Uterus (tissue), 4 donors: Measurements from ENCODE around the gene RPS6KA2. TPM values are rescaled to one million over a fixed set of nuclear protein-coding genes. Genes with fewer than 3 reads are reported as not detected.
"Not testable (repeated sequence)": the region's sequence is repeated elsewhere in the genome, so short reads cannot be mapped to it uniquely, and the experiment has no call there.

ENCODE experiments used
- DNase-seq, 2 donors: peaks; one replicate each; pipeline ENCODE4 v3.0.0-alpha.2; 2019 to 2020
- H3K27ac ChIP-seq, 2 donors: fragments of 200-600 bp; sonication (generic); 1 replicate in 1 of 2; 2 replicates in 1 of 2; pipeline ENCODE4 v1.5.1; 2016 to 2018
- H3K27me3 ChIP-seq, 2 donors: fragments of 200-600 bp; sonication (generic); one replicate each; pipeline ENCODE4 v1.5.1; 2018 to 2019; ENCODE audit warnings: control low read depth in 1 of 2
- H3K36me3 ChIP-seq, 2 donors: fragments of 200-600 bp; sonication (generic); one replicate each; pipeline ENCODE4 v1.5.1; 2019; ENCODE audit warnings: control low read depth in 1 of 2
- H3K4me1 ChIP-seq, 2 donors: fragments of 200-600 bp; sonication (generic); one replicate each; pipeline ENCODE4 v1.5.1; 2018 to 2019; ENCODE audit warnings: control low read depth in 1 of 2
- H3K4me3 ChIP-seq, 2 donors: fragments of 200-600 bp; sonication (generic); 1 replicate in 1 of 2; 2 replicates in 1 of 2; pipeline ENCODE4 v1.5.1; 2018 to 2019; ENCODE audit warnings: mild to moderate bottlenecking in 1 of 2
- H3K9me3 ChIP-seq, 2 donors: fragments of 200-600 bp; sonication (generic); one replicate each; pipeline ENCODE4 v1.5.1; 2019; ENCODE audit warnings: control low read depth in 1 of 2
- POLR2A ChIP-seq, 2 donors: fragments of 450-650 bp; IDR thresholded peaks; one replicate each; pipeline ENCODE4 v1.6.1; 2016; ENCODE audit warnings: antibody characterized with exemption in 2 of 2, mild to moderate bottlenecking in 1 of 2, moderate library complexity in 1 of 2
- intact Hi-C: fragments of 100-400 bp; cut with DNase I; formaldehyde crosslinking; loops from one replicate; pipeline ENCODE4 v1.15.1; 2023; ENCODE audit warnings: low total_unique reads
- total RNA-seq, 4 donors: library from RNA; depleted of rRNA in 3 of 4; stranded (reverse); fragments of >200 nt in 3 of 4; gene quantifications; one replicate each; pipeline versions ENCODE4 v1.1.0 to v1.2.4, GENCODE V29; 2014 to 2023
- TF ChIP-seq, protein P1 (sequence below), 4 experiments: fragments of 200-600 bp in 2 of 4; fragments of 450-650 bp in 2 of 4; sonication (generic) in 2 of 4; IDR thresholded peaks; one replicate each; pipeline ENCODE4 v1.5.1; 2016 to 2019; ENCODE audit warnings: antibody characterized with exemption in 4 of 4, mild to moderate bottlenecking in 2 of 4, moderate library complexity in 1 of 4
- donor health status: DM: yes; HTN: yes; CAD: no.

RPS6KA2 gene
- total RNA-seq, 4 donors from 2014 or later, result 34.0 to 78.4 (median 55.8) TPM

- H3K36me3 ChIP-seq, result no peaks in the 10 kb centered on the region
- H3K27me3 ChIP-seq, result no peaks in the 10 kb centered on the region
- H3K4me1 ChIP-seq, result peaks cover 0 to 4% of the 10 kb centered on the region in 2 donors
- no peaks in the 10 kb centered on the region for H3K9me3 ChIP-seq
- no peak for DNase-seq
- H3K4me3 ChIP-seq, result no peak overlapping the region
- TF ChIP-seq, protein P1, sequence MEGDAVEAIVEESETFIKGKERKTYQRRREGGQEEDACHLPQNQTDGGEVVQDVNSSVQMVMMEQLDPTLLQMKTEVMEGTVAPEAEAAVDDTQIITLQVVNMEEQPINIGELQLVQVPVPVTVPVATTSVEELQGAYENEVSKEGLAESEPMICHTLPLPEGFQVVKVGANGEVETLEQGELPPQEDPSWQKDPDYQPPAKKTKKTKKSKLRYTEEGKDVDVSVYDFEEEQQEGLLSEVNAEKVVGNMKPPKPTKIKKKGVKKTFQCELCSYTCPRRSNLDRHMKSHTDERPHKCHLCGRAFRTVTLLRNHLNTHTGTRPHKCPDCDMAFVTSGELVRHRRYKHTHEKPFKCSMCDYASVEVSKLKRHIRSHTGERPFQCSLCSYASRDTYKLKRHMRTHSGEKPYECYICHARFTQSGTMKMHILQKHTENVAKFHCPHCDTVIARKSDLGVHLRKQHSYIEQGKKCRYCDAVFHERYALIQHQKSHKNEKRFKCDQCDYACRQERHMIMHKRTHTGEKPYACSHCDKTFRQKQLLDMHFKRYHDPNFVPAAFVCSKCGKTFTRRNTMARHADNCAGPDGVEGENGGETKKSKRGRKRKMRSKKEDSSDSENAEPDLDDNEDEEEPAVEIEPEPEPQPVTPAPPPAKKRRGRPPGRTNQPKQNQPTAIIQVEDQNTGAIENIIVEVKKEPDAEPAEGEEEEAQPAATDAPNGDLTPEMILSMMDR (IDR thresholded peaks at IDR 0.05), result no peak
- no peak for TF ChIP-seq POLR2A (IDR thresholded peaks at IDR 0.05)
- intact Hi-C loops, result no loop called here
- H3K27ac ChIP-seq, result no peak overlapping the region
Measured at GRCh38 chr6:166635013-166635970, 8.2 kb upstream of the RPS6KA2 start.

DNA sequence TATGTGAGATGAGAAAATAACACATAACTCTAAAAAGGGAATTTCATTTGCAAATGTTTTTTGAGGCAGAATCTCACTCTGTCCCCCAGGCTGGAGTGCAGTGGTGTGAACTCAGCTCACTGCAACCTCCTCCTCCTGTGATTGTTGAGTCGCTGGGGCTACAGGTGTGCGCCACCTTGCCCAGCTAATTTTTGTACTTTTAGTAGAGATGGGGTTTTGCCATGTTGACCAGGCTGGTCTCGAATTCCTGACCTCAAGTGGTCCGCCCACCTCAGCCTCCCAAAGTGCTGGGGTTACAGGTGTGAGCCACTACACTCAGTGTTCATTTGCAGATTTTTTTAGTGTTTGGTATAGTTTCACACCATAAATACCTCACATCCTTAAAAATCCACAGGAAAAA lies 7.5 kb upstream of the RPS6KA2 start:
- H3K27me3 ChIP-seq, H3K4me3 ChIP-seq, H3K4me1 ChIP-seq, H3K36me3 ChIP-seq, DNase-seq, intact Hi-C loops, H3K9me3 ChIP-seq, H3K27ac ChIP-seq: not testable (repeated sequence)

GRCh38 chr6:166633732-166634535 lies 6.9 kb upstream of the RPS6KA2 start:
- H3K36me3 ChIP-seq, result no peaks in the 10 kb centered on the region
- TF ChIP-seq POLR2A (IDR thresholded peaks at IDR 0.05), result no peak
- TF ChIP-seq, protein P1 (IDR thresholded peaks at IDR 0.05), result no peak
- H3K9me3 ChIP-seq, result no peaks in the 10 kb centered on the region
- DNase-seq, result no peak
- H3K27me3 ChIP-seq, result no peaks in the 10 kb centered on the region
- peaks cover 0 to 4% of the 10 kb centered on the region in 2 donors for H3K4me1 ChIP-seq
- no peak overlapping the region for H3K4me3 ChIP-seq
- intact Hi-C loops, result no loop called here
- H3K27ac ChIP-seq, result no peak overlapping the region

- Histone ChIP-seq H3K4me1 (peaks cover 0 to 4% of the 10 kb centered on the region in 2 donors), H3K9me3 (no peaks in the 10 kb centered on the region), H3K4me3 (no peak overlapping the region), H3K27ac (no peak overlapping the region), H3K36me3 (no peaks in the 10 kb centered on the region), H3K27me3 (no peaks in the 10 kb centered on the region)
- TF ChIP-seq, protein P1 (IDR thresholded peaks at IDR 0.05), result no peak
- TF ChIP-seq POLR2A (IDR thresholded peaks at IDR 0.05), result no peak
- DNase-seq, result no peak
- intact Hi-C loops, result no loop called here
Measured at GRCh38 chr6:166632731-166633130, 5.7 kb upstream of the RPS6KA2 start.

DNA sequence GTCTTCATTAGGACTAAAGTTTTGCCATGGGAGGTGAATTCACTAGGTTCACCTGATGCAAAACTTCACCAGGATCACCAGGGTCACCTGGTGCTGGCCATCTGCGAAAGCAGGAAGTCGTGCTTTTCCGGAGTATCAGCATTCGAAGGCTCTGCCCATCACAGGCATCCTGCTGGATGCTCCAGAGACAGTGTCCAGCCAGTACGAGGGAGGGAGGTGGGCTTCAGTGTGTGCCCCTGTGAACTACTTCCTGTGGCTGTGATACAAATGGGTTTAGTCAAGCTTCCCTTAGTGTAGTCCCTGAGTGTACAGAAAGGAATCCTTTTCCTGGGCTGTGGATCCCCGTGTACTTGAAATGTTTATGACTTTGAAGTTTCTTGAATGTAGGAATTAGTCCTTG lies 3.4 kb upstream of the RPS6KA2 start:
- no peak overlapping the region for H3K4me3 ChIP-seq
- TF ChIP-seq POLR2A (IDR thresholded peaks at IDR 0.05), result no peak
- TF ChIP-seq, protein P1 (IDR thresholded peaks at IDR 0.05), result no peak
- no peaks in the 10 kb centered on the region for H3K9me3 ChIP-seq
- intact Hi-C loops, result no loop called here
- no peaks in the 10 kb centered on the region for H3K4me1 ChIP-seq
- no peak for DNase-seq
- H3K27me3 ChIP-seq, result no peaks in the 10 kb centered on the region
- no peak overlapping the region for H3K27ac ChIP-seq
- H3K36me3 ChIP-seq, result no peaks in the 10 kb centered on the region
